ENCODE measurements around the gene GIGYF2. TPM values are rescaled to one million over a fixed set of nuclear protein-coding genes. Genes with fewer than 3 reads are reported as not detected.
A peak's percentile ranks its signal among the peaks of the same experiment; 100 is the strongest.

GIGYF2 gene
- total and polyA plus RNA-seq, 2 of the 13 experiments (the other 11 are each of a cell fraction or from before 2014, with no cell fraction given), result 44.9 to 73.5 TPM

- Histone ChIP-seq H3K4me3 (replicated peaks in 1 of 3; ENCODE audit: insufficient read depth in 1 of 3, low read depth in 2 of 3, low read length in 3 of 3) (no peak overlapping the region), H3K4me2 (ENCODE audit: low read depth, low read length) (no peak overlapping the region), H3K79me2 (ENCODE audit: insufficient read depth, low read length) (no peaks in the 10 kb centered on the region), H3K27ac (ENCODE audit: extremely low read length, insufficient read depth, low read length) (no peak overlapping the region), H3K36me3 (replicated peaks in 1 of 2; ENCODE audit: control insufficient read depth in 1 of 2, insufficient read depth in 2 of 2, low read length in 2 of 2) (peaks cover 13 to 38% of the 10 kb centered on the region in 2 experiments), H3K4me1 (ENCODE audit: insufficient read depth, low read length) (no peaks in the 10 kb centered on the region), H3K9me3 (ENCODE audit: low read length) (no peaks in the 10 kb centered on the region), H2AFZ (ENCODE audit: low read length) (no peak overlapping the region), H3K27me3 (ENCODE audit: control insufficient read depth in 1 of 2, insufficient read depth in 2 of 2, low read length in 2 of 2) (no peaks in the 10 kb centered on the region), H3K9ac (ENCODE audit: insufficient read depth, low read depth, low read length) (no peak overlapping the region), H4K20me1 (ENCODE audit: insufficient read depth, low read length) (no peaks in the 10 kb centered on the region)
- no peak for DNase-seq (ENCODE audit: low spot score)
- no TSS peak for BruUV-seq (replicated peaks)
- in situ Hi-C loops (cut with HindIII; ENCODE audit: extremely low pct_ligation_motif_present, low pct_unique_long_range_greater_than_20kb) (no loop called here), intact Hi-C loops (cut with micrococcal nuclease; ENCODE audit: unreplicated experiment) (no loop called here)
- ChIA-PET POLR2A (no interaction called here), CTCF (ENCODE audit: low intra/inter-chr PET ratio, low total read pairs) (no interaction called here)
- ATAC-seq, result peak; percentile 16
- WGBS (ENCODE audit: low lambda C conversion rate), result 93% methylated on average over 15 of the region's 15 CpGs
- FAIRE-seq, result no peak
- peak; percentile 59 for TF ChIP-seq STAG1 (CRISPR knock-in tag; IDR thresholded peaks at IDR 0.05)
- TF ChIP-seq NKX3-1 (CRISPR knock-in tag; IDR thresholded peaks at IDR 0.05), result no peak
- TF ChIP-seq ZNF891 (CRISPR knock-in tag; IDR thresholded peaks at IDR 0.05), result 0 out of 2 replicates have a peak, but pooled peaks have one; percentile 38
- no peak for TF ChIP-seq ZNF670 (CRISPR knock-in tag; IDR thresholded peaks at IDR 0.05; ENCODE audit: borderline replicate concordance)
- TF ChIP-seq CTCF (CRISPR knock-in tag; IDR thresholded peaks at IDR 0.05), result peak; percentile 54
- TF ChIP-seq POLR2G (IDR thresholded peaks at IDR 0.05; ENCODE audit: low read depth, low read length), result 0 out of 2 replicates have a peak, but pooled peaks have one; percentile 37
- peak; percentile 96 for TF ChIP-seq ZBTB33 (CRISPR knock-in tag; IDR thresholded peaks at IDR 0.05)
- TF ChIP-seq ZFP90 (CRISPR knock-in tag; IDR thresholded peaks at IDR 0.05; ENCODE audit: borderline replicate concordance), result no peak
- TF ChIP-seq ZNF687 (CRISPR knock-in tag; IDR thresholded peaks at IDR 0.05), result peak; percentile 27; the same call in 1 of the 2 replicates
- TF ChIP-seq SMC3 (IDR thresholded peaks at IDR 0.05; ENCODE audit: low read length), result peak; percentile 8; the same call in 1 of the 2 replicates
- TF ChIP-seq, protein P1, sequence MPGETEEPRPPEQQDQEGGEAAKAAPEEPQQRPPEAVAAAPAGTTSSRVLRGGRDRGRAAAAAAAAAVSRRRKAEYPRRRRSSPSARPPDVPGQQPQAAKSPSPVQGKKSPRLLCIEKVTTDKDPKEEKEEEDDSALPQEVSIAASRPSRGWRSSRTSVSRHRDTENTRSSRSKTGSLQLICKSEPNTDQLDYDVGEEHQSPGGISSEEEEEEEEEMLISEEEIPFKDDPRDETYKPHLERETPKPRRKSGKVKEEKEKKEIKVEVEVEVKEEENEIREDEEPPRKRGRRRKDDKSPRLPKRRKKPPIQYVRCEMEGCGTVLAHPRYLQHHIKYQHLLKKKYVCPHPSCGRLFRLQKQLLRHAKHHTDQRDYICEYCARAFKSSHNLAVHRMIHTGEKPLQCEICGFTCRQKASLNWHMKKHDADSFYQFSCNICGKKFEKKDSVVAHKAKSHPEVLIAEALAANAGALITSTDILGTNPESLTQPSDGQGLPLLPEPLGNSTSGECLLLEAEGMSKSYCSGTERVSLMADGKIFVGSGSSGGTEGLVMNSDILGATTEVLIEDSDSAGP (CRISPR knock-in tag; IDR thresholded peaks at IDR 0.05; ENCODE audit: borderline replicate concordance), result peak; percentile 38; the same call in 1 of the 2 replicates
- TF ChIP-seq ZNF879 (CRISPR knock-in tag; IDR thresholded peaks at IDR 0.05), result no peak
- TF ChIP-seq ZNF788 (CRISPR knock-in tag; IDR thresholded peaks at IDR 0.05; ENCODE audit: borderline replicate concordance), result 0 out of 2 replicates have a peak, but pooled peaks have one; percentile 29
- TF ChIP-seq AGO2 (optimal IDR thresholded peaks at IDR 0.05; ENCODE audit: low read depth, low read length), result peak; percentile 32
Measured at GRCh38 chr2:232887171-232887850, 190.2 kb downstream of the GIGYF2 start.
